Fibroblast of lung (primary cell): ENCODE data around the gene TMEM26. TPM values are rescaled to one million over a fixed set of nuclear protein-coding genes. Genes with fewer than 3 reads are reported as not detected.

Experiments
- DNase-seq, 2 donors: peaks; one replicate each; pipeline versions ENCODE4 v3.0.0 to v3.0.0-alpha.2; 2010; ENCODE audit warnings: low read depth in 2 of 2
- H2AFZ ChIP-seq: 2 replicates; pipeline ENCODE4 v1.5.1; 2012; ENCODE audit warnings: low read length, control low read depth, inconsistent platforms
- H3K27ac ChIP-seq: 2 replicates; pipeline ENCODE4 v1.5.1; 2011; ENCODE audit warnings: low read length, control low read depth; ENCODE audit not compliant: insufficient read depth
- H3K27me3 ChIP-seq: 2 replicates; pipeline ENCODE4 v1.5.1; 2011; ENCODE audit warnings: mild to moderate bottlenecking, low read length; ENCODE audit not compliant: control insufficient read depth, insufficient read depth
- H3K36me3 ChIP-seq: 2 replicates; pipeline ENCODE4 v1.5.1; 2011; ENCODE audit warnings: low read length; ENCODE audit not compliant: control insufficient read depth, insufficient read depth
- H3K4me1 ChIP-seq: 2 replicates; pipeline ENCODE4 v1.5.1; 2011; ENCODE audit warnings: low read length; ENCODE audit not compliant: control insufficient read depth, insufficient read depth; ENCODE audit errors: extremely low read depth
- H3K4me2 ChIP-seq: 2 replicates; pipeline ENCODE4 v1.5.1; 2011; ENCODE audit warnings: low read length, control low read depth; ENCODE audit not compliant: insufficient read depth; ENCODE audit errors: extremely low read depth
- H3K4me3 ChIP-seq, 4 experiments: fragments of 200-600 bp in 1 of 4; sonication (generic) in 1 of 4; replicated peaks in 1 of 4; 2 replicates each; pipeline ENCODE4 v1.5.1; 2011 to 2016; ENCODE audit warnings: low read length in 4 of 4, low read depth in 3 of 4, mild to moderate bottlenecking in 3 of 4, control low read depth in 2 of 4, inconsistent platforms in 1 of 4, mixed read lengths in 1 of 4; ENCODE audit not compliant: insufficient read depth in 1 of 4; ENCODE audit errors: control extremely low read depth in 1 of 4
- H3K79me2 ChIP-seq: 2 replicates; pipeline ENCODE4 v1.5.1; 2012; ENCODE audit warnings: mild to moderate bottlenecking, low read length, inconsistent platforms; ENCODE audit not compliant: control insufficient read depth, insufficient read depth
- H3K9ac ChIP-seq: 2 replicates; pipeline ENCODE4 v1.5.1; 2011; ENCODE audit warnings: mild to moderate bottlenecking, low read length, control low read depth; ENCODE audit not compliant: insufficient read depth
- H3K9me3 ChIP-seq: 2 replicates; pipeline ENCODE4 v1.5.1; 2012; ENCODE audit warnings: low read depth, low read length; ENCODE audit not compliant: control insufficient read depth, insufficient read depth
- H4K20me1 ChIP-seq: 2 replicates; pipeline ENCODE4 v1.5.1; 2011; ENCODE audit warnings: low read length; ENCODE audit not compliant: control insufficient read depth, insufficient read depth; ENCODE audit errors: extremely low read depth
- EZH2 ChIP-seq: IDR thresholded peaks from 2 replicates; pipeline ENCODE4 v1.5.1; 2012; ENCODE audit warnings: low read length, control low read depth, mild to moderate bottlenecking; ENCODE audit errors: missing control alignments
- polyA plus RNA-seq, 2 donors: library from polyadenylated mRNA; depleted of rRNA in 1 of 2; stranded (reverse) in 1 of 2; unstranded in 1 of 2; fragments of >200 nt; gene quantifications; 2 replicates each; pipeline ENCODE4 v1.2.1, GENCODE V29; 2011 to 2012; ENCODE audit warnings: missing spikeins in 1 of 2
- total RNA-seq: library from RNA; depleted of rRNA; stranded (reverse); fragments of >200 nt; gene quantifications from 2 replicates; pipeline ENCODE4 v1.2.1, GENCODE V29; 2014
- TF ChIP-seq, protein P1 (sequence below), 2 donors: IDR thresholded peaks in 1 of 2; conservative IDR thresholded peaks in 1 of 2; 1 replicate in 1 of 2; 2 replicates in 1 of 2; pipeline ENCODE4 v1.5.1; 2011 to 2012; ENCODE audit warnings: low read length in 2 of 2, control low read depth in 1 of 2, inconsistent platforms in 1 of 2, low read depth in 1 of 2, mild to moderate bottlenecking in 1 of 2

Gene TMEM26
- total and polyA plus RNA-seq, 2 donors (not counting 1 experiment from before 2014, with no cell fraction given), result 1.4 to 2.3 TPM

DNA sequence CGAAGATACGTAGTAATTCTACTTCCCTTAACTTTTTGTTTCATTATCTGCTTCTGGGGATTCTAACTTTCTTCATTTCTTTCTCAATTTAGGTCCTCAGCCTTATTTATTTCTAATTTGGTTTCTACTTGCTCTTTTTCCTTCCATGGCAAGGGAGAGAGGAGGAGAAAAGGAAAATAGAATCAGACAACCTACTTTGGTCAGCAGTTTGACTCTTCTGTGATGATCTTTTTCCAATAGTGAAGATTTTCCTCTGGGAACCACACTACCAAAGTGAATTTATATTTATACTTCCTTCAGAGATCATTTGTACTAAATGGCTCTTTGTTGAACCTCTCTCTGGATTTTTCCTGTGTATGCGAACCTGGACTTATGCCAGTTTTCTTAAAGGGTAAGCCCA lies 90.2 kb downstream of the TMEM26 start:
- H3K9ac ChIP-seq, result no peak overlapping the region

DNA sequence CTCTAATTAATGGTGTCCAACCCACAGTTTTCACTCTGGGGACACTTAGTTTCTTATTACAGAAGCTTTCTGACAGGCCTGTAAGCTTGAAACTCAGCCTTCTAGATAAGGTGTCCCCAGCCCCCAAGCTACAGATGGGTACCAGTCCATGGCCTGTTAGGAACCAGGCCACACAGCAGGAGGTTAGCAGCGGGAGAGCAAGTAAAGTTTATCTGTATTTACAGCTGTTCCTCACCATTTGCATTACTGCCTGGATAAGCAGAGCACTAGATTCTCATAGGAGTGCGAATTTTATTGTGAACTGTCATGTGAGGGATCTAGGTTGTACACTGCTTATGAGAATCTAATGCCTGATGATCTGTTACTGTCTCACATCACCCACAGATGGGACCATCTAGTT lies 93.7 kb downstream of the TMEM26 start:
- H3K79me2 ChIP-seq, result no peaks in the 10 kb centered on the region
- no peak overlapping the region for H2AFZ ChIP-seq
- H3K9ac ChIP-seq, result no peak overlapping the region
- no peaks in the 10 kb centered on the region for H4K20me1 ChIP-seq
- no peak overlapping the region for H3K4me2 ChIP-seq
- H3K9me3 ChIP-seq, result no peaks in the 10 kb centered on the region
- TF ChIP-seq, protein P1, sequence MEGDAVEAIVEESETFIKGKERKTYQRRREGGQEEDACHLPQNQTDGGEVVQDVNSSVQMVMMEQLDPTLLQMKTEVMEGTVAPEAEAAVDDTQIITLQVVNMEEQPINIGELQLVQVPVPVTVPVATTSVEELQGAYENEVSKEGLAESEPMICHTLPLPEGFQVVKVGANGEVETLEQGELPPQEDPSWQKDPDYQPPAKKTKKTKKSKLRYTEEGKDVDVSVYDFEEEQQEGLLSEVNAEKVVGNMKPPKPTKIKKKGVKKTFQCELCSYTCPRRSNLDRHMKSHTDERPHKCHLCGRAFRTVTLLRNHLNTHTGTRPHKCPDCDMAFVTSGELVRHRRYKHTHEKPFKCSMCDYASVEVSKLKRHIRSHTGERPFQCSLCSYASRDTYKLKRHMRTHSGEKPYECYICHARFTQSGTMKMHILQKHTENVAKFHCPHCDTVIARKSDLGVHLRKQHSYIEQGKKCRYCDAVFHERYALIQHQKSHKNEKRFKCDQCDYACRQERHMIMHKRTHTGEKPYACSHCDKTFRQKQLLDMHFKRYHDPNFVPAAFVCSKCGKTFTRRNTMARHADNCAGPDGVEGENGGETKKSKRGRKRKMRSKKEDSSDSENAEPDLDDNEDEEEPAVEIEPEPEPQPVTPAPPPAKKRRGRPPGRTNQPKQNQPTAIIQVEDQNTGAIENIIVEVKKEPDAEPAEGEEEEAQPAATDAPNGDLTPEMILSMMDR (conservative IDR thresholded peaks at IDR 0.05 in 1 of 2, IDR thresholded peaks at IDR 0.05 in 1 of 2; ENCODE audit: low read depth in 1 of 2, low read length in 2 of 2), result no peak
- no peak for TF ChIP-seq EZH2
- no peaks in the 10 kb centered on the region for H3K4me1 ChIP-seq
- no peak for DNase-seq
- no peak overlapping the region for H3K4me3 ChIP-seq
- no peaks in the 10 kb centered on the region for H3K27me3 ChIP-seq
- H3K36me3 ChIP-seq, result no peaks in the 10 kb centered on the region
- no peak overlapping the region for H3K27ac ChIP-seq

More for the DNA sequence above, 90.2 kb downstream of the TMEM26 start:
- no peak overlapping the region for H3K4me3 ChIP-seq
- H3K4me1 ChIP-seq, result no peaks in the 10 kb centered on the region
- no peak for TF ChIP-seq EZH2
- TF ChIP-seq, protein P1 (conservative IDR thresholded peaks at IDR 0.05 in 1 of 2, IDR thresholded peaks at IDR 0.05 in 1 of 2; ENCODE audit: low read depth in 1 of 2, low read length in 2 of 2), result no peak
- H3K36me3 ChIP-seq, result no peaks in the 10 kb centered on the region
- DNase-seq, result no peak
- H3K9me3 ChIP-seq, result no peaks in the 10 kb centered on the region
- no peaks in the 10 kb centered on the region for H4K20me1 ChIP-seq
- no peaks in the 10 kb centered on the region for H3K79me2 ChIP-seq
- no peak overlapping the region for H2AFZ ChIP-seq
- no peak overlapping the region for H3K27ac ChIP-seq
- H3K4me2 ChIP-seq, result no peak overlapping the region
- H3K27me3 ChIP-seq, result no peaks in the 10 kb centered on the region

- H3K4me1 ChIP-seq, result no peaks in the 10 kb centered on the region
- no peaks in the 10 kb centered on the region for H3K9me3 ChIP-seq
- no peaks in the 10 kb centered on the region for H3K27me3 ChIP-seq
- H2AFZ ChIP-seq, result no peak overlapping the region
- DNase-seq, result no peak
- H3K4me3 ChIP-seq, result no peak overlapping the region
- H3K36me3 ChIP-seq, result no peaks in the 10 kb centered on the region
- H3K9ac ChIP-seq, result no peak overlapping the region
- no peak overlapping the region for H3K27ac ChIP-seq
- no peak overlapping the region for H3K4me2 ChIP-seq
- TF ChIP-seq, protein P1 (conservative IDR thresholded peaks at IDR 0.05 in 1 of 2, IDR thresholded peaks at IDR 0.05 in 1 of 2; ENCODE audit: low read depth in 1 of 2, low read length in 2 of 2), result no peak
- TF ChIP-seq EZH2, result no peak
- no peaks in the 10 kb centered on the region for H3K79me2 ChIP-seq
- no peaks in the 10 kb centered on the region for H4K20me1 ChIP-seq
Measured at GRCh38 chr10:61357687-61358086, 95.5 kb downstream of the TMEM26 start.

Other genes with a start within 250 kb of the TMEM26 start
- gene CABCOCO1, start 209.5 kb upstream of the TMEM26 start, total RNA-seq, result 0.26 and 0.83 TPM in 2 replicates
- 0.75 and 1.6 TPM in 2 replicates for gene CABCOCO1, start 209.5 kb upstream of the TMEM26 start, polyA plus RNA-seq